GM12891 (cell line): Measurements from ENCODE around the gene RHBG.

ENCODE experiments used
- DNase-seq: peaks from one replicate; pipeline ENCODE4 v3.0.0; 2011; ENCODE audit warnings: low spot score; ENCODE audit not compliant: insufficient read length
- FAIRE-seq: peaks from 2 replicates; lab custom pipeline; 2011; peaks lifted over from hg19 to GRCh38; lab: Jason Lieb, UNC
- PAX5 ChIP-seq: IDR thresholded peaks from 2 replicates; pipeline ENCODE4 v1.6.1; 2011; ENCODE audit warnings: low read length, moderate library complexity, mild to moderate bottlenecking; ENCODE audit not compliant: insufficient read depth, severe bottlenecking
- POLR2A ChIP-seq: IDR thresholded peaks from 2 replicates; pipeline ENCODE4 v1.6.1; 2011; ENCODE audit warnings: low read depth, low read length, control low read depth
- POLR2AphosphoS5 ChIP-seq: IDR thresholded peaks from 2 replicates; pipeline ENCODE4 v1.6.1; 2011; ENCODE audit warnings: low read depth, low read length, control low read depth
- POU2F2 ChIP-seq: IDR thresholded peaks from 2 replicates; pipeline ENCODE4 v1.6.1; 2011; ENCODE audit warnings: low read depth, mild to moderate bottlenecking, control low read depth, low read length, moderate library complexity
- SPI1 ChIP-seq: IDR thresholded peaks from 2 replicates; pipeline ENCODE4 v1.6.1; 2011; ENCODE audit warnings: low read depth, low read length, control low read depth
- TAF1 ChIP-seq: IDR thresholded peaks from 2 replicates; pipeline ENCODE4 v1.6.1; 2011; ENCODE audit warnings: low read depth, low read length, control low read depth

Gene RHBG

GRCh38 chr1:156385534-156386031 is 16.6 kb downstream of the RHBG start:
- DNase-seq (peak; percentile 74), FAIRE-seq (peak; percentile 83)
- TF ChIP-seq POLR2AphosphoS5: no peak
- TF ChIP-seq PAX5: no peak
- TF ChIP-seq POU2F2: no peak
- no peak for TF ChIP-seq SPI1
- TF ChIP-seq TAF1: no peak
- no peak for TF ChIP-seq POLR2A

GRCh38 chr1:156386134-156386901 is 17.3 kb downstream of the RHBG start:
- TF ChIP-seq POLR2A: no peak
- no peak for TF ChIP-seq TAF1
- no peak for TF ChIP-seq POU2F2
- TF ChIP-seq POLR2AphosphoS5: no peak
- TF ChIP-seq SPI1: no peak
- no peak for TF ChIP-seq PAX5
- DNase-seq (no peak), FAIRE-seq (no peak)

GRCh38 chr1:156386949-156387869 is 18.2 kb downstream of the RHBG start:
- no peak for FAIRE-seq
- TF ChIP-seq PAX5 (no peak), POU2F2 (no peak), POLR2A (no peak), TAF1 (no peak), SPI1 (no peak)
- no peak for DNase-seq

DNA sequence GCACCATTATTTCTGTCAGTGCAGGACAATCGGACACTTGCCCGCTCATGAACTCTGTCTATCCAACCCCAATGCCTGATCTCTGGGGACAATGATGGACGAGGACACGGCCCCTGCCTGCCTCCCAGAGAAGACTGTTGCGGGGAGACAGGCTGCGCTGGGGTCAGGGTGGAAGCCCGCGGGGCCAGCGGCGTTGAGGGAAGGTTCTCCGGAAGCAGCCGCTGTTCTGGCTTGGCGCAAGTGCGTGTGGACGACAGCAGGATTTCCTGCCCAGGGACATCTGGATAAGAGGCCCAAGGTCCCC is 18.8 kb downstream of the RHBG start:
- TF ChIP-seq TAF1 (no peak), POU2F2 (no peak), POLR2AphosphoS5 (no peak), SPI1 (no peak), POLR2A (no peak), PAX5 (no peak)
- no peak for FAIRE-seq

DNA sequence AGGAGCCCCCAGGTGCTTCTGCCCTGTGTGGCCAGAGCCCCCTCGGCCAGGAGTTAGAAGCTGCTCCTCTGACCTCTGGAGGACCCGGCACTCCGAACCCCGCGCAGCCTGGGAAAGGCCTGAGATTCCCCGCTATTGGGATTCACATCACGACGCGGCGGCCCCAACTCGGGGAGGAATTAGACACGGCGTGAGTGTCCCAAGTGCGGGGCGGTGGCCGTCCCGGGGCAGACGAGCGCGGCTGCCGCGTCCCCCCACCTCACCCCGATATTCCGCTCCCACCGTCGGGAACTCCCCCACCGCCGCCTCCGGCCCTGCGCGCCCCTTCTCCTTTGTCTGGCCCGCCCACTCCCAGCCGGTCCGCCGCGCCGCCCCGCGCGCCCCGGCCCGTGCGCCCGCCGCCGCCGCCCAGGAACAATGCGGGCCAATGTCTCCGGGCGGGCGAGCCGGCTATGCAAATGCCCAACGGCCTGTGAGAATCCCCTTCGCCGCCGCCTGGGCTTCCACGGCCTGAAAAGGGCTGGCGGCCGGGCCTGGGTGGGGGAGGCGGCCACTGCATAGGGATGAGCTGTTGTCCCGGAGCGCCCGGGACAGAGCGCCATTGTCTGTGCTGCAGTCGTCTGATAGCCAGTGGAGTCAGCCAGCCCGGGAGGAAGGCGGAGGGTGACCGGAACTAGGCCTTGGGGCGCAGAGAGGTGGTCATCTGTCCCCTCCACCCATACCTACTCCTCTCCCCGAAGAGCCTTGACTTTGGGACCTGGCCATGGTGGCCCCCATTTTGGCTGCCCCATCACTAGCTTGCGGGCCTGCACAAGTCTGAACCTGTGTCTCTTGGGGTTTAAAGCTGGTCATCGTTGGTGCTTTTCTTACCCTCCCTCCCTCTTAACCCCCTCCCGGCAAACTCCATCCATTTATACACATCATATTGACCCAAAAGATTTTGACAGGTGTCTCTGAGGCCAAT is 19.4 kb downstream of the RHBG start:
- DNase-seq: no peak
- TF ChIP-seq POU2F2 (no peak), POLR2AphosphoS5 (no peak), POLR2A (no peak), PAX5 (no peak), SPI1 (no peak), TAF1 (no peak)
- FAIRE-seq: no peak

More for the DNA sequence above, 18.8 kb downstream of the RHBG start:
- DNase-seq: no peak

GRCh38 chr1:156389311-156389710 is 20.3 kb downstream of the RHBG start:
- DNase-seq (no peak), FAIRE-seq (no peak)
- no peak for TF ChIP-seq SPI1
- TF ChIP-seq TAF1: no peak
- TF ChIP-seq POU2F2: no peak

- FAIRE-seq: no peak
- no peak for DNase-seq
- TF ChIP-seq POLR2AphosphoS5 (no peak), PAX5 (no peak), POLR2A (no peak)
Observed at GRCh38 chr1:156390469-156391365, 21.7 kb downstream of the RHBG start.

GRCh38 chr1:156391366-156391677 is 22.3 kb downstream of the RHBG start:
- DNase-seq (no peak), FAIRE-seq (no peak)
- TF ChIP-seq TAF1: no peak
- no peak for TF ChIP-seq POLR2AphosphoS5
- TF ChIP-seq POLR2A: no peak
- no peak for TF ChIP-seq POU2F2
- TF ChIP-seq SPI1: no peak
- no peak for TF ChIP-seq PAX5

DNA sequence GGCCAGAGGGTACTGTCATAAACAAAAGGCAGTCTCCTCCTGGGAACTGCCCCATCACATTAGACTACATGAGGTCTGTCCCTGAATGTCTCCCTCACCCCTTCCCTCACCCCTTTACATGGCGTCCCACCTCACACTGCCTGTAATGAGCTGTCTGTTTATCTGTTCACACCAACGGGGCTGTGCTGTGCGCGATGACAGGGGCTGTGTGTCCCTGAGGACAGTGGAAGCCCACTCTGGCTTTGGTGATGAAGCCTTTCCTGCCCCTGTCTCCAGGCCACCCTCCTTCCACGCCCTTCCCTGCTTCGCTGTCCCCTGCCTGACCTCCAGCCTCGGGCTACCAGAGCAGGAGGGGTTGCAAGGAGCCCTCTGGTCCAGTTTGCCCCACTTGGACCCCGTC is 22.7 kb downstream of the RHBG start:
- DNase-seq: no peak
- no peak for FAIRE-seq
- TF ChIP-seq TAF1 (no peak), POLR2AphosphoS5 (no peak), POLR2A (no peak), SPI1 (no peak), POU2F2 (no peak), PAX5 (no peak)
